CD14-positive monocyte (primary cell): ENCODE measurements around the gene VASH2. TPM values are rescaled to one million over a fixed set of nuclear protein-coding genes. Genes with fewer than 3 reads are reported as not detected.

ENCODE experiments used
- DNase-seq, 3 donors: peaks; one replicate each; pipeline ENCODE4 v3.0.0-alpha.2; 2011 to 2022
- H2AFZ ChIP-seq: 2 replicates; pipeline ENCODE4 v1.6.0; 2012; ENCODE audit warnings: mild to moderate bottlenecking, low read depth, low read length, inconsistent platforms; ENCODE audit not compliant: insufficient read depth, poor library complexity, severe bottlenecking
- H3K27ac ChIP-seq, 2 donors: 1 replicate in 1 of 2; 2 replicates in 1 of 2; pipeline ENCODE4 v1.5.1; 2012 to 2013; ENCODE audit warnings: low read length in 2 of 2, control low read depth in 1 of 2, inconsistent platforms in 1 of 2, low read depth in 1 of 2, mild to moderate bottlenecking in 1 of 2
- H3K27me3 ChIP-seq, 2 donors: one replicate each; pipeline versions ENCODE4 v1.6.0 to v1.6.1; 2011 to 2013; ENCODE audit warnings: low read length in 2 of 2; ENCODE audit not compliant: control insufficient read depth in 2 of 2, insufficient read depth in 2 of 2
- H3K36me3 ChIP-seq, 2 donors: replicated peaks in 1 of 2; 1 replicate in 1 of 2; 2 replicates in 1 of 2; pipeline versions ENCODE4 v1.5.1 to v1.6.1; 2012 to 2013; ENCODE audit warnings: low read length in 2 of 2, control low read depth in 1 of 2, inconsistent platforms in 1 of 2, mild to moderate bottlenecking in 1 of 2; ENCODE audit not compliant: insufficient read depth in 2 of 2, control insufficient read depth in 1 of 2
- H3K4me1 ChIP-seq, 2 donors: 1 replicate in 1 of 2; 2 replicates in 1 of 2; pipeline versions ENCODE4 v1.5.1 to v1.6.1; 2012 to 2013; ENCODE audit warnings: low read length in 2 of 2, control low read depth in 1 of 2, inconsistent platforms in 1 of 2, mild to moderate bottlenecking in 1 of 2, moderate library complexity in 1 of 2; ENCODE audit not compliant: insufficient read depth in 2 of 2, control insufficient read depth in 1 of 2
- H3K4me2 ChIP-seq: replicated peaks from 2 replicates; pipeline ENCODE3; 2012; ENCODE audit warnings: low read length, moderate library complexity, mild to moderate bottlenecking; ENCODE audit not compliant: poor library complexity, severe bottlenecking; ENCODE audit errors: extremely low read depth
- H3K4me3 ChIP-seq, 3 experiments: fragments of 200-600 bp in 1 of 3; sonication (generic) in 1 of 3; replicated peaks in 1 of 3; 1 replicate in 2 of 3; 2 replicates in 1 of 3; pipeline ENCODE4 v1.5.1; 2011 to 2013; ENCODE audit warnings: low read length in 3 of 3, mild to moderate bottlenecking in 3 of 3, control low read depth in 2 of 3, low read depth in 2 of 3, inconsistent platforms in 1 of 3, moderate library complexity in 1 of 3
- H3K79me2 ChIP-seq: 2 replicates; pipeline ENCODE4 v1.6.0; 2012; ENCODE audit warnings: mild to moderate bottlenecking, control low read depth, inconsistent platforms, low read length, moderate library complexity; ENCODE audit not compliant: insufficient read depth
- H3K9ac ChIP-seq: 2 replicates; pipeline ENCODE4 v1.6.0; 2017; ENCODE audit warnings: low read length, mild to moderate bottlenecking; ENCODE audit not compliant: insufficient read depth, poor library complexity, severe bottlenecking
- H3K9me3 ChIP-seq, 2 donors: replicated peaks in 1 of 2; 1 replicate in 1 of 2; 2 replicates in 1 of 2; pipeline versions ENCODE4 v1.5.1 to v1.6.1; 2012 to 2013; ENCODE audit warnings: low read length in 2 of 2, control low read depth in 1 of 2; ENCODE audit not compliant: control insufficient read depth in 1 of 2, insufficient read depth in 1 of 2
- H4K20me1 ChIP-seq: 2 replicates; pipeline ENCODE4 v1.6.0; 2012; ENCODE audit warnings: mild to moderate bottlenecking, low read length, control low read depth, moderate library complexity; ENCODE audit not compliant: insufficient read depth
- H3K27ac Mint-ChIP-seq, 7 donors: one replicate each; pipeline ENCODE4 v1.8.0; 2020; ENCODE audit warnings: mild to moderate bottlenecking in 7 of 7, mixed read lengths in 7 of 7, moderate library complexity in 6 of 7, inconsistent platforms in 2 of 7
- H3K27me3 Mint-ChIP-seq, 3 donors: one replicate each; pipeline ENCODE4 v1.8.0; 2021 to 2022; ENCODE audit warnings: low read depth in 3 of 3, mild to moderate bottlenecking in 3 of 3, mixed read lengths in 3 of 3, moderate library complexity in 3 of 3, inconsistent platforms in 1 of 3
- H3K36me3 Mint-ChIP-seq, 2 donors: one replicate each; pipeline ENCODE4 v1.8.0; 2020; ENCODE audit warnings: mixed read lengths in 2 of 2, inconsistent platforms in 1 of 2, mild to moderate bottlenecking in 1 of 2
- H3K4me1 Mint-ChIP-seq: one replicate; pipeline ENCODE4 v1.8.0; 2020; ENCODE audit warnings: mild to moderate bottlenecking, mixed read lengths
- H3K4me3 Mint-ChIP-seq, 2 donors: one replicate each; pipeline ENCODE4 v1.8.0; 2020; ENCODE audit warnings: mild to moderate bottlenecking in 2 of 2, mixed read lengths in 2 of 2, moderate library complexity in 1 of 2
- H3K9me3 Mint-ChIP-seq, 7 donors: one replicate each; pipeline ENCODE4 v1.8.0; 2020 to 2022; ENCODE audit warnings: mixed read lengths in 7 of 7, mild to moderate bottlenecking in 6 of 7, moderate library complexity in 6 of 7, inconsistent platforms in 2 of 7
- CTCF ChIP-seq: fragments of 200-600 bp; IDR thresholded peaks from one replicate; pipeline ENCODE4 v1.8.0; 2022; ENCODE audit warnings: antibody characterized with exemption, mild to moderate bottlenecking
- whole genome bisulfite sequencing: methylation state at CpG from one replicate; pipeline ENCODE4 v1.1.5; 2013; ENCODE audit warnings: missing lambda C conversion rate; ENCODE audit not compliant: insufficient coverage; 5-methylcytosine and 5-hydroxymethylcytosine counted together
- intact Hi-C, 2 donors: fragments of 100-400 bp; cut with micrococcal nuclease; formaldehyde crosslinking; loops; one replicate each; pipeline versions ENCODE4 v1.15.0 to v1.15.1; 2023
- polyA plus RNA-seq, 3 donors: library from polyadenylated mRNA; depleted of rRNA in 1 of 3; unstranded in 2 of 3; stranded (reverse) in 1 of 3; fragments of 300-500 nt in 2 of 3; fragments of >200 nt in 1 of 3; fragmentation: Illumina TruSeq in 2 of 3; gene quantifications; 1 replicate in 2 of 3; 2 replicates in 1 of 3; pipeline ENCODE4 v1.2.3, GENCODE V29; 2012 to 2021

Gene VASH2
- polyA plus RNA-seq, 3 donors, result 0.07 TPM; not detected in 2

- Mint-ChIP-seq H3K27ac (no peak overlapping the region), H3K27me3 (peaks cover 3 to 7% (median 4%) of the 10 kb centered on the region in 3 donors), H3K4me3 (no peak overlapping the region), H3K9me3 (peaks cover 3 to 24% (median 15%) of the 10 kb centered on the region in 7 donors), H3K4me1 (peaks cover 11% of the 10 kb centered on the region), H3K36me3 (peaks cover 0 to 3% of the 10 kb centered on the region in 2 donors)
- intact Hi-C loops, result no loop called here
- Histone ChIP-seq H3K4me1 (peaks cover 8 to 9% of the 10 kb centered on the region in 2 donors), H3K4me3 (no peak overlapping the region), H3K9me3 (peaks cover 0 to 3% of the 10 kb centered on the region in 2 donors), H4K20me1 (no peaks in the 10 kb centered on the region), H3K27me3 (no peaks in the 10 kb centered on the region), H3K79me2 (no peaks in the 10 kb centered on the region), H3K4me2 (no peak overlapping the region), H3K27ac (no peak overlapping the region), H3K9ac (no peak overlapping the region), H2AFZ (no peak overlapping the region), H3K36me3 (no peaks in the 10 kb centered on the region)
- DNase-seq, result no peak
- WGBS, result 57% methylated on average over 1 of the region's 4 CpGs
- TF ChIP-seq CTCF, result no peak
These were observed 7.0 kb upstream of the VASH2 start for GRCh38 chr1:212943393-212943710.

GRCh38 chr1:212944229-212944901 is 6.0 kb upstream of the VASH2 start:
- Histone ChIP-seq H3K27me3 (peaks cover 5% of the 10 kb centered on the region in 2 donors), H2AFZ (no peak overlapping the region), H3K4me2 (no peak overlapping the region), H3K9me3 (peaks cover 0 to 10% of the 10 kb centered on the region in 2 donors), H3K36me3 (no peaks in the 10 kb centered on the region), H3K4me3 (no peak overlapping the region), H3K79me2 (no peaks in the 10 kb centered on the region), H4K20me1 (no peaks in the 10 kb centered on the region), H3K27ac (no peak overlapping the region), H3K9ac (no peak overlapping the region), H3K4me1 (peaks cover 8 to 9% of the 10 kb centered on the region in 2 donors)
- Mint-ChIP-seq H3K27me3 (peaks cover 11 to 17% (median 12%) of the 10 kb centered on the region in 3 donors), H3K27ac (peak overlapping the region in 1 of 7 donors; percentile 42), H3K4me1 (peaks cover 11% of the 10 kb centered on the region), H3K36me3 (peaks cover 0 to 3% of the 10 kb centered on the region in 2 donors), H3K9me3 (peaks cover 3 to 32% (median 19%) of the 10 kb centered on the region in 7 donors), H3K4me3 (no peak overlapping the region)
- WGBS, result 20% methylated on average over 2 of the region's 6 CpGs
- no peak for TF ChIP-seq CTCF
- intact Hi-C loops, result no loop called here
- DNase-seq, result peak in 2 of 3 donors; percentile 26 to 32
